Suppressor macrophage (primary cell): Measurements from ENCODE around the gene HGFAC.

Source experiments
- DNase-seq, 4 experiments: peaks; one replicate each; pipeline ENCODE4 v3.0.0-alpha.2; 2020 to 2022

HGFAC gene

GRCh38 chr4:3475041-3475712, 33.4 kb downstream of the HGFAC start:
- DNase-seq, result no peak

GRCh38 chr4:3475713-3476260, 34.0 kb downstream of the HGFAC start:
- DNase-seq, result no peak

GRCh38 chr4:3476341-3476747, 34.6 kb downstream of the HGFAC start:
- no peak for DNase-seq

GRCh38 chr4:3476936-3477749, 35.4 kb downstream of the HGFAC start:
- no peak for DNase-seq

- no peak for DNase-seq
Observed at GRCh38 chr4:3477750-3478430, 36.1 kb downstream of the HGFAC start.

GRCh38 chr4:3478446-3479357, 36.9 kb downstream of the HGFAC start:
- no peak for DNase-seq

- DNase-seq, result no peak
Observed at GRCh38 chr4:3479358-3480101, 37.8 kb downstream of the HGFAC start.

GRCh38 chr4:3480528-3481112, 38.9 kb downstream of the HGFAC start:
- DNase-seq, result peak; percentile 70 to 88 (median 82)

GRCh38 chr4:3481113-3481531, 39.4 kb downstream of the HGFAC start:
- DNase-seq, result no peak

GRCh38 chr4:3481783-3482393, 40.1 kb downstream of the HGFAC start:
- DNase-seq, result no peak

GRCh38 chr4:3482707-3483106, 40.9 kb downstream of the HGFAC start:
- no peak for DNase-seq

GRCh38 chr4:3483471-3483921, 41.7 kb downstream of the HGFAC start:
- no peak for DNase-seq

- no peak for DNase-seq
Observed at GRCh38 chr4:3484057-3484973, 42.5 kb downstream of the HGFAC start.

- peak in 1 of 4 experiments; percentile 18 for DNase-seq
Observed at GRCh38 chr4:3485011-3485791, 43.4 kb downstream of the HGFAC start.

GRCh38 chr4:3485886-3486540, 44.2 kb downstream of the HGFAC start:
- DNase-seq, result no peak

- DNase-seq, result no peak
Observed at GRCh38 chr4:3486541-3487540, 45.1 kb downstream of the HGFAC start.

- no peak for DNase-seq
Observed at GRCh38 chr4:3487861-3488260, 46.1 kb downstream of the HGFAC start.
